ENCODE data around the gene BORCS8. TPM values are rescaled to one million over a fixed set of nuclear protein-coding genes. Genes with fewer than 3 reads are reported as not detected.

Gene BORCS8
- total and polyA plus RNA-seq, 2 of the 13 experiments (the other 11 are each of a cell fraction or from before 2014, with no cell fraction given), result 9.6 to 13.3 TPM

- TF ChIP-seq DZIP1 (CRISPR knock-in tag; IDR thresholded peaks at IDR 0.05), result peak; percentile 72; the same call in 1 of the 2 replicates
- TF ChIP-seq, protein P1, sequence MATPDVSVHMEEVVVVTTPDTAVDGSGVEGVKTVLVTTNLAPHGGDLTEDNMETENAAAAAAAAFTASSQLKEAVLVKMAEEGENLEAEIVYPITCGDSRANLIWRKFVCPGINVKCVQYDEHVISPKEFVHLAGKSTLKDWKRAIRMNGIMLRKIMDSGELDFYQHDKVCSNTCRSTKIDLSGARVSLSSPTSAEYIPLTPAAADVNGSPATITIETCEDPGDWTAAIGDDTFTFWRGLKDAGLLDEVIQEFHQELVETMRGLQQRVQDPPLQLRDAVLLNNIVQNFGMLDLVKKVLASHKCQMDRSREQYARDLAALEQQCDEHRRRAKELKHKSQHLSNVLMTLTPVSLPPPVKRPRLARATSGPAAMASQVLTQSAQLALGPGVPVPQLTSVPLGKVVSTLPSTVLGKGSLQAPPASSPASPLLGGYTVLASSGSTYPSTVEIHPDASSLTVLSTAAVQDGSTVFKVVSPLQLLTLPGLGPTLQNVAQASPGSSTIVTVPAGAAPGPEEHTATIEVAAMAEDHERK (CRISPR knock-in tag; IDR thresholded peaks at IDR 0.05; ENCODE audit: low read depth), result peak; percentile 21; the same call in 1 of the 2 replicates
- no peak for TF ChIP-seq FOXO4 (CRISPR knock-in tag; conservative IDR thresholded peaks at IDR 0.05)
- no peak for TF ChIP-seq ZFP41 (CRISPR knock-in tag; IDR thresholded peaks at IDR 0.05; ENCODE audit: borderline replicate concordance)
- peak; percentile 42; the same call in 1 of the 2 replicates for TF ChIP-seq DRAP1 (CRISPR knock-in tag; IDR thresholded peaks at IDR 0.05)
- no peak for TF ChIP-seq HNRNPUL1 (IDR thresholded peaks at IDR 0.05; ENCODE audit: low read depth, low read length)
- TF ChIP-seq DPF2 (CRISPR knock-in tag; IDR thresholded peaks at IDR 0.05; ENCODE audit: borderline replicate concordance, low read depth), result no peak
- TF ChIP-seq, protein P2, sequence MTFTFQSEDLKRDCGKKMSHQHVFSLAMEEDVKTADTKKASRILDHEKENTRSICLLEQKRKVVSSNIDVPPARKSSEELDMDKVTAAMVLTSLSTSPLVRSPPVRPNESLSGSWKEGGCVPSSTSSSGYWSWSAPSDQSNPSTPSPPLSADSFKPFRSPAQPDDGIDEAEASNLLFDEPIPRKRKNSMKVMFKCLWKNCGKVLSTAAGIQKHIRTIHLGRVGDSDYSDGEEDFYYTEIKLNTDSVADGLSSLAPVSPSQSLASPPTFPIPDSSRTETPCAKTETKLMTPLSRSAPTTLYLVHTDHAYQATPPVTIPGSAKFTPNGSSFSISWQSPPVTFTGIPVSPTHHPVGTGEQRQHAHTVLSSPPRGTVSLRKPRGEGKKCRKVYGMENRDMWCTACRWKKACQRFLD (CRISPR knock-in tag; IDR thresholded peaks at IDR 0.05; ENCODE audit: borderline replicate concordance), result peak; percentile 79; the same call in 1 of the 2 replicates
- TF ChIP-seq ZNF7 (CRISPR knock-in tag; IDR thresholded peaks at IDR 0.05), result no peak
- peak; percentile 19; the same call in 1 of the 2 replicates for TF ChIP-seq PHF21A (CRISPR knock-in tag; IDR thresholded peaks at IDR 0.05)
- TF ChIP-seq RFXANK (CRISPR knock-in tag; IDR thresholded peaks at IDR 0.05), result peak; percentile 66; the same call in 1 of the 2 replicates
- peak; percentile 77 for TF ChIP-seq ZNF274 (CRISPR knock-in tag; IDR thresholded peaks at IDR 0.05)
- TF ChIP-seq, protein P3, sequence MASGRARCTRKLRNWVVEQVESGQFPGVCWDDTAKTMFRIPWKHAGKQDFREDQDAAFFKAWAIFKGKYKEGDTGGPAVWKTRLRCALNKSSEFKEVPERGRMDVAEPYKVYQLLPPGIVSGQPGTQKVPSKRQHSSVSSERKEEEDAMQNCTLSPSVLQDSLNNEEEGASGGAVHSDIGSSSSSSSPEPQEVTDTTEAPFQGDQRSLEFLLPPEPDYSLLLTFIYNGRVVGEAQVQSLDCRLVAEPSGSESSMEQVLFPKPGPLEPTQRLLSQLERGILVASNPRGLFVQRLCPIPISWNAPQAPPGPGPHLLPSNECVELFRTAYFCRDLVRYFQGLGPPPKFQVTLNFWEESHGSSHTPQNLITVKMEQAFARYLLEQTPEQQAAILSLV (CRISPR knock-in tag; IDR thresholded peaks at IDR 0.05; ENCODE audit: borderline replicate concordance), result no peak
- peak; percentile 74 for TF ChIP-seq GATAD1 (CRISPR knock-in tag; IDR thresholded peaks at IDR 0.05)
- 0 out of 2 replicates have a peak, but pooled peaks have one; percentile 21 for TF ChIP-seq ZNF777 (CRISPR knock-in tag; IDR thresholded peaks at IDR 0.05)
- TF ChIP-seq BRD4 (CRISPR knock-in tag; IDR thresholded peaks at IDR 0.05), result no peak
- no peak for TF ChIP-seq ZNF180 (CRISPR knock-in tag; IDR thresholded peaks at IDR 0.05; ENCODE audit: borderline replicate concordance, low read depth)
Observed at GRCh38 chr19:19138109-19138981, 53.6 kb downstream of the BORCS8 start, which contains the start of gene TMEM161A (continued).
